ENCODE results near the gene DTWD1.
"Not testable (repeated sequence)": the region's sequence is repeated elsewhere in the genome, so short reads cannot be mapped to it uniquely, and the experiment has no call there.

The DTWD1 gene

GRCh38 chr15:49620658-49621368 is at the start of gene DTWD1, which contains the start of gene FAM227B:
Gene DTWD1 (plus strand): TSS chr15:49621048. CDS start chr15:49625168, 4,120 bp downstream.
Gene FAM227B (minus strand): TSS chr15:49620818. CDS start chr15:49615171, 5,647 bp downstream.
- peak; percentile 84 to 87 for DNase-seq (ENCODE audit: extremely low read depth in 1 of 2, low read depth in 1 of 2)

- DNase-seq (ENCODE audit: extremely low read depth in 1 of 2, low read depth in 1 of 2), result no peak
Observed at GRCh38 chr15:49573421-49573820, 47.4 kb upstream of the DTWD1 start.

- no peak for DNase-seq (ENCODE audit: extremely low read depth in 1 of 2, low read depth in 1 of 2)
Observed at GRCh38 chr15:49589030-49589429, 31.8 kb upstream of the DTWD1 start.

- DNase-seq (ENCODE audit: extremely low read depth in 1 of 2, low read depth in 1 of 2), result not testable (repeated sequence)
Observed at GRCh38 chr15:49592829-49593316, 28.0 kb upstream of the DTWD1 start.

- no peak for DNase-seq (ENCODE audit: extremely low read depth in 1 of 2, low read depth in 1 of 2)
Observed at GRCh38 chr15:49604625-49605409, 16.0 kb upstream of the DTWD1 start.

GRCh38 chr15:49605588-49605987 is 15.3 kb upstream of the DTWD1 start:
- DNase-seq (ENCODE audit: extremely low read depth in 1 of 2, low read depth in 1 of 2), result no peak

- DNase-seq (ENCODE audit: extremely low read depth in 1 of 2, low read depth in 1 of 2), result no peak
Observed at GRCh38 chr15:49606594-49606993, 14.3 kb upstream of the DTWD1 start.

- DNase-seq (ENCODE audit: extremely low read depth in 1 of 2, low read depth in 1 of 2), result no peak
Observed at GRCh38 chr15:49610157-49610918, 10.5 kb upstream of the DTWD1 start.

- DNase-seq (ENCODE audit: extremely low read depth in 1 of 2, low read depth in 1 of 2), result not testable (repeated sequence)
Observed at GRCh38 chr15:49612240-49612639, 8.6 kb upstream of the DTWD1 start.

GRCh38 chr15:49619226-49619625 is 1.6 kb upstream of the DTWD1 start:
- no peak for DNase-seq (ENCODE audit: extremely low read depth in 1 of 2, low read depth in 1 of 2)

- DNase-seq (ENCODE audit: extremely low read depth in 1 of 2, low read depth in 1 of 2), result no peak
Observed at GRCh38 chr15:49620199-49620598, 649 bp upstream of the DTWD1 start.

- DNase-seq (ENCODE audit: extremely low read depth in 1 of 2, low read depth in 1 of 2), result no peak
Observed at GRCh38 chr15:49621401-49621811, 558 bp downstream of the DTWD1 start.

- DNase-seq (ENCODE audit: extremely low read depth in 1 of 2, low read depth in 1 of 2), result no peak
Observed at GRCh38 chr15:49621887-49622286, 1.0 kb downstream of the DTWD1 start.

- DNase-seq (ENCODE audit: extremely low read depth in 1 of 2, low read depth in 1 of 2), result no peak
Observed at GRCh38 chr15:49622561-49622960, 1.7 kb downstream of the DTWD1 start.

- no peak for DNase-seq (ENCODE audit: extremely low read depth in 1 of 2, low read depth in 1 of 2)
Observed at GRCh38 chr15:49624056-49624455, 3.2 kb downstream of the DTWD1 start.

- DNase-seq (ENCODE audit: extremely low read depth in 1 of 2, low read depth in 1 of 2), result no peak
Observed at GRCh38 chr15:49625460-49626036, 4.7 kb downstream of the DTWD1 start.

- DNase-seq (ENCODE audit: extremely low read depth in 1 of 2, low read depth in 1 of 2), result no peak
Observed at GRCh38 chr15:49627407-49627877, 6.6 kb downstream of the DTWD1 start.

- DNase-seq (ENCODE audit: extremely low read depth in 1 of 2, low read depth in 1 of 2), result no peak
Observed at GRCh38 chr15:49628379-49628778, 7.5 kb downstream of the DTWD1 start.

- DNase-seq (ENCODE audit: extremely low read depth in 1 of 2, low read depth in 1 of 2), result no peak
Observed at GRCh38 chr15:49637857-49638256, 17.0 kb downstream of the DTWD1 start.

- no peak for DNase-seq (ENCODE audit: extremely low read depth in 1 of 2, low read depth in 1 of 2)
Observed at GRCh38 chr15:49644364-49644794, 23.5 kb downstream of the DTWD1 start.

GRCh38 chr15:49645277-49645676 is 24.4 kb downstream of the DTWD1 start:
- DNase-seq (ENCODE audit: extremely low read depth in 1 of 2, low read depth in 1 of 2), result no peak

Data from activated CD8-positive, alpha-beta memory T cell treated with anti-CD3 and anti-CD28 coated beads for 1 hour (primary cell).